Brain microvascular endothelial cell (primary cell): ENCODE measurements around the gene ENOX1.
A peak's percentile ranks its signal among the peaks of the same experiment; 100 is the strongest.

Experiments
- DNase-seq: peaks from one replicate; pipeline ENCODE4 v3.0.0-alpha.2; 2020
- H3K27ac ChIP-seq: fragments of 250-450 bp; sonication (Bioruptor Pico); 2 replicates; pipeline ENCODE4 v1.5.1; 2020; ENCODE audit warnings: mild to moderate bottlenecking, moderate library complexity
- H3K27me3 ChIP-seq: fragments of 250-450 bp; sonication (Bioruptor Pico); replicated peaks from 2 replicates; pipeline ENCODE4 v1.5.1; 2020; ENCODE audit warnings: mild to moderate bottlenecking
- H3K36me3 ChIP-seq: fragments of 250-450 bp; sonication (Bioruptor Pico); replicated peaks from 2 replicates; pipeline ENCODE4 v1.5.1; 2020; ENCODE audit warnings: mild to moderate bottlenecking
- H3K4me3 ChIP-seq: 2 replicates; pipeline ENCODE4 v1.5.1; 2011; ENCODE audit warnings: low read depth, mild to moderate bottlenecking, control low read depth, low read length, moderate library complexity
- CTCF ChIP-seq: IDR thresholded peaks from 2 replicates; pipeline ENCODE4 v1.5.1; 2011; ENCODE audit warnings: low read depth, mild to moderate bottlenecking, moderate library complexity, low read length, control low read depth, inconsistent platforms; ENCODE audit errors: missing control alignments
- in situ Hi-C: cut with HindIII; loops from 2 replicates; pipeline ENCODE4 v1.10.0; 2017; ENCODE audit warnings: low sequenced_read_pairs, low pct_ligation_motif_present

The ENOX1 gene

GRCh38 chr13:43373400-43373799 lies 413.4 kb downstream of the ENOX1 start:
- Histone ChIP-seq H3K27ac (no peak overlapping the region), H3K4me3 (no peak overlapping the region), H3K27me3 (no peaks in the 10 kb centered on the region), H3K36me3 (no peaks in the 10 kb centered on the region)
- in situ Hi-C loops: no loop called here
- TF ChIP-seq CTCF: no peak
- DNase-seq: no peak

- H3K27ac ChIP-seq: no peak overlapping the region
- H3K36me3 ChIP-seq: no peaks in the 10 kb centered on the region
- TF ChIP-seq CTCF: no peak
- no peak for DNase-seq
- H3K27me3 ChIP-seq: no peaks in the 10 kb centered on the region
- H3K4me3 ChIP-seq: no peak overlapping the region
- in situ Hi-C loops: no loop called here
Observed at GRCh38 chr13:43370842-43371241, 415.9 kb downstream of the ENOX1 start.

GRCh38 chr13:43369319-43369718 lies 417.5 kb downstream of the ENOX1 start:
- H3K27me3 ChIP-seq: no peaks in the 10 kb centered on the region
- no peak overlapping the region for H3K27ac ChIP-seq
- in situ Hi-C loops: no loop called here
- H3K4me3 ChIP-seq: no peak overlapping the region
- H3K36me3 ChIP-seq: no peaks in the 10 kb centered on the region
- TF ChIP-seq CTCF: no peak
- DNase-seq: no peak

GRCh38 chr13:43368003-43368402 lies 418.8 kb downstream of the ENOX1 start:
- no peaks in the 10 kb centered on the region for H3K36me3 ChIP-seq
- H3K4me3 ChIP-seq: peak overlapping the region; percentile 9
- in situ Hi-C loops: no loop called here
- peak; percentile 0 for DNase-seq
- TF ChIP-seq CTCF: no peak
- H3K27ac ChIP-seq: no peak overlapping the region
- no peaks in the 10 kb centered on the region for H3K27me3 ChIP-seq

- H3K27me3 ChIP-seq: no peaks in the 10 kb centered on the region
- in situ Hi-C loops: no loop called here
- no peak overlapping the region for H3K4me3 ChIP-seq
- no peak for DNase-seq
- H3K36me3 ChIP-seq: no peaks in the 10 kb centered on the region
- TF ChIP-seq CTCF: no peak
- H3K27ac ChIP-seq: no peak overlapping the region
Observed at GRCh38 chr13:43365039-43365344, 421.8 kb downstream of the ENOX1 start.

- no peak for TF ChIP-seq CTCF
- peak; percentile 71 for DNase-seq
- no peaks in the 10 kb centered on the region for H3K27me3 ChIP-seq
- H3K4me3 ChIP-seq: no peak overlapping the region
- in situ Hi-C loops: no loop called here
- no peaks in the 10 kb centered on the region for H3K36me3 ChIP-seq
- peak overlapping the region; percentile 67 for H3K27ac ChIP-seq
Observed at GRCh38 chr13:43364210-43365038, 422.3 kb downstream of the ENOX1 start.
